DOHH2 (cell line): ENCODE results near the gene ACTN1.

Experiments
- H3F3A ChIP-seq: fragments of 200-600 bp; sonication (generic), shearing (Covaris generic); 2 replicates; pipeline ENCODE4 v1.6.0; 2016; ENCODE audit warnings: antibody characterized with exemption, mild to moderate bottlenecking; ENCODE audit not compliant: control insufficient read depth, insufficient read depth
- H3K27ac ChIP-seq: fragments of 200-600 bp; sonication (generic); 2 replicates; pipeline ENCODE4 v1.5.1; 2014; ENCODE audit warnings: low read depth, mild to moderate bottlenecking, low read length, moderate library complexity
- H3K27me3 ChIP-seq: fragments of 200-600 bp; sonication (generic); 2 replicates; pipeline ENCODE4 v1.6.1; 2014; ENCODE audit warnings: mild to moderate bottlenecking, low read length, mixed read lengths; ENCODE audit not compliant: control insufficient read depth
- H3K36me3 ChIP-seq: fragments of 200-600 bp; sonication (generic); 2 replicates; pipeline ENCODE4 v1.6.1; 2014; ENCODE audit warnings: mild to moderate bottlenecking, low read length, moderate library complexity, mixed read lengths; ENCODE audit not compliant: control insufficient read depth
- H3K4me1 ChIP-seq: fragments of 200-600 bp; sonication (generic); 2 replicates; pipeline ENCODE4 v1.6.1; 2014; ENCODE audit warnings: mild to moderate bottlenecking, low read length, mixed read lengths; ENCODE audit not compliant: control insufficient read depth
- H3K4me2 ChIP-seq: fragments of 200-600 bp; sonication (generic); 2 replicates; pipeline ENCODE4 v1.6.0; 2014; ENCODE audit warnings: mild to moderate bottlenecking, low read length, moderate library complexity
- H3K4me3 ChIP-seq: fragments of 200-600 bp; sonication (generic); 2 replicates; pipeline ENCODE4 v1.5.1; 2014; ENCODE audit warnings: mild to moderate bottlenecking, low read length, mixed read lengths
- H3K79me2 ChIP-seq: fragments of 200-600 bp; sonication (generic); 2 replicates; pipeline ENCODE4 v1.6.1; 2014; ENCODE audit warnings: mild to moderate bottlenecking, low read length, mixed read lengths; ENCODE audit not compliant: control insufficient read depth
- H3K9me2 ChIP-seq: fragments of 200-600 bp; sonication (generic); replicated peaks from 2 replicates; pipeline ENCODE4 v1.6.1; 2014; ENCODE audit warnings: mild to moderate bottlenecking, low read length, mixed read lengths; ENCODE audit not compliant: control insufficient read depth
- H3K9me3 ChIP-seq: fragments of 200-600 bp; sonication (generic); 2 replicates; pipeline ENCODE4 v1.6.1; 2014; ENCODE audit warnings: antibody characterized with exemption, low read length, mixed read lengths; ENCODE audit not compliant: control insufficient read depth, insufficient read depth
- H4K20me1 ChIP-seq: fragments of 200-600 bp; sonication (generic); 2 replicates; pipeline ENCODE4 v1.6.0; 2014; ENCODE audit warnings: low read depth, mild to moderate bottlenecking, antibody characterized with exemption, low read length, moderate library complexity; ENCODE audit not compliant: control insufficient read depth, insufficient read depth
- EZH2phosphoT487 ChIP-seq: fragments of 200-600 bp; sonication (generic); IDR thresholded peaks from 2 replicates; pipeline ENCODE4 v1.6.1; 2017; ENCODE audit warnings: borderline replicate concordance, mild to moderate bottlenecking, antibody characterized with exemption, low read length, moderate library complexity, mixed read lengths
- TF ChIP-seq, protein P1 (sequence below): fragments of 200-600 bp; sonication (generic); IDR thresholded peaks from one replicate; pipeline ENCODE4 v1.5.1; 2014; ENCODE audit warnings: antibody characterized with exemption, mild to moderate bottlenecking, low read depth, low read length; ENCODE audit not compliant: poor library complexity, severe bottlenecking

Gene ACTN1

DNA sequence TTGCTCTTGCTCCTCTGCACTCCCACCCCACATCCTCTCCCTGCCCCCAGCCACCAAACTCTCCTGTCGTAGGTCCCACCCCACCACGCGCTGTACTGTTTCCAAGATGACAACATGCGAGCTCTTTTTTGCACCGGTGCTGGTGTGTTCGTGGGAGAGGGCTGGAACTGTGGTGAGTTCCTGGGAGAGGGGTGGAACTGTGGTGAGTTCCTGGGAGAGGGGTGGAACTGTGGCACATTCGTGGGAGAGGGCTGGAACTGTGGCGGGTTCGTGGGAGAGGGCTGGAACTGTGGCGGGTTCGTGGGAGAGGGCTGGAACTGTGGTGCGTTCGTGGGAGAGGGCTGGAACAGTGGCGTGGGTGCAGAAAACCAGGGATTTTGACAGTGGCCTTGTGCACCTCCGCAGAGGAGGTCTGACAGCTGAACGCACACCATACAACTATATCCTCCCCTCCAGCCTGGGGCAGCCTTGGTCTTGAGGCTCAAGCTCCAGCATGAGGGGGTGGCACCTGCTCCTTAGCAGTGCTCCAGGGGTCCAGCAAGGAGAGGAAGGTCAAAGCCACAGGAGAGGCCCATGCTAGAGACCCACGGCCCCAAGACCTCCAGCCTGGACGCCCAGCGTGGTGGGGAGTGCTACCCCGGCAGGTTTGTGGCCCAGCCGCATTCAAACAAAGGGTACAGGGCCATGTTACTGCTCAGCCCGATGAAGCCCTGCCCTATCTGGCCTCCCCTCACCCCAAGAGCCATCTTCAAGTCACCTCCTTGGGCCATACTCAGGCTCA is 50.1 kb downstream of the ACTN1 start:
- Histone ChIP-seq H3K4me2 (no peak overlapping the region), H4K20me1 (no peaks in the 10 kb centered on the region), H3K36me3 (no peaks in the 10 kb centered on the region), H3K4me3 (no peak overlapping the region), H3K9me2 (no peaks in the 10 kb centered on the region), H3K4me1 (no peaks in the 10 kb centered on the region), H3K9me3 (peaks cover 16% of the 10 kb centered on the region; the same call in 1 of the 2 replicates), H3F3A (no peaks in the 10 kb centered on the region), H3K27ac (no peak overlapping the region), H3K79me2 (no peaks in the 10 kb centered on the region), H3K27me3 (peaks cover 11% of the 10 kb centered on the region)
- no peak for TF ChIP-seq EZH2phosphoT487
- TF ChIP-seq, protein P1, sequence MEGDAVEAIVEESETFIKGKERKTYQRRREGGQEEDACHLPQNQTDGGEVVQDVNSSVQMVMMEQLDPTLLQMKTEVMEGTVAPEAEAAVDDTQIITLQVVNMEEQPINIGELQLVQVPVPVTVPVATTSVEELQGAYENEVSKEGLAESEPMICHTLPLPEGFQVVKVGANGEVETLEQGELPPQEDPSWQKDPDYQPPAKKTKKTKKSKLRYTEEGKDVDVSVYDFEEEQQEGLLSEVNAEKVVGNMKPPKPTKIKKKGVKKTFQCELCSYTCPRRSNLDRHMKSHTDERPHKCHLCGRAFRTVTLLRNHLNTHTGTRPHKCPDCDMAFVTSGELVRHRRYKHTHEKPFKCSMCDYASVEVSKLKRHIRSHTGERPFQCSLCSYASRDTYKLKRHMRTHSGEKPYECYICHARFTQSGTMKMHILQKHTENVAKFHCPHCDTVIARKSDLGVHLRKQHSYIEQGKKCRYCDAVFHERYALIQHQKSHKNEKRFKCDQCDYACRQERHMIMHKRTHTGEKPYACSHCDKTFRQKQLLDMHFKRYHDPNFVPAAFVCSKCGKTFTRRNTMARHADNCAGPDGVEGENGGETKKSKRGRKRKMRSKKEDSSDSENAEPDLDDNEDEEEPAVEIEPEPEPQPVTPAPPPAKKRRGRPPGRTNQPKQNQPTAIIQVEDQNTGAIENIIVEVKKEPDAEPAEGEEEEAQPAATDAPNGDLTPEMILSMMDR: no peak

DNA sequence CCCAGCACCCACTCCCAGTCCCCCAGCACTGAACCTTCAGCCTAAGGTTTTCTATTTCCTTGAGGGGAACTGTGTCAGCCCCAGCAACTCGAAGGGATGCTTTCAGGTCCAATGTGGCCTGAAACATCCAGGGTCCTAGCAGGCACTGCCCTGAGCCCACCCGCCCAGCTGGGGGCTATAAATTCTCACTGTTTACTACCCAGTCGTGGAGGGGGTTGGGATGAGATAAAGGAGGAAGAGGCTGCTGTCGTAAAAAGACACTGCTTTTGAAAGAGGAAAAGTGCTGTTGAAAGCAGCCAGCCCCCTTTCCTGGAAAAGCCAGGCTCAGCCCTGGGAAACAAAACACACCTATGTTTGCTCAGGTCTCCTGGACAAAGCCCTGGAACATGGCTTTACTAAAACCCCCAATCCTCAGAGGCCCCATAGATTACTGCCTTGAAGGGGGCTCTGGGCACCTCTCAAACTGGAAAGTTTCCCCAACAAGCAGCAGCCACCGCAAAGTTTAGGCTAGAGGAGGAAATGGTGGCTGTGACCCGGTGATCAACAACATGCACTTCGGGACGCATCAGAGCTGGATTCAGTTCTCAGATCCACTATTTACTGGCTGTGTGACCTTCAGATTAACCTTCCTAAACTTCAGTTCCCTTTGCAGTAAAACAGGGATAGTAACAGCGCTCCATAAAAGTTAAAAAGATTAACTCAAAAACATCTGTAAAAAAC is 51.0 kb downstream of the ACTN1 start:
- Histone ChIP-seq H3K79me2 (no peaks in the 10 kb centered on the region), H3K27ac (no peak overlapping the region), H3K4me2 (no peak overlapping the region), H4K20me1 (no peaks in the 10 kb centered on the region), H3K4me1 (no peaks in the 10 kb centered on the region), H3K9me3 (peaks cover 16% of the 10 kb centered on the region; the same call in 1 of the 2 replicates), H3K36me3 (no peaks in the 10 kb centered on the region), H3F3A (no peaks in the 10 kb centered on the region), H3K4me3 (no peak overlapping the region), H3K9me2 (no peaks in the 10 kb centered on the region), H3K27me3 (peaks cover 11% of the 10 kb centered on the region)
- TF ChIP-seq, protein P1: no peak
- TF ChIP-seq EZH2phosphoT487: no peak

DNA sequence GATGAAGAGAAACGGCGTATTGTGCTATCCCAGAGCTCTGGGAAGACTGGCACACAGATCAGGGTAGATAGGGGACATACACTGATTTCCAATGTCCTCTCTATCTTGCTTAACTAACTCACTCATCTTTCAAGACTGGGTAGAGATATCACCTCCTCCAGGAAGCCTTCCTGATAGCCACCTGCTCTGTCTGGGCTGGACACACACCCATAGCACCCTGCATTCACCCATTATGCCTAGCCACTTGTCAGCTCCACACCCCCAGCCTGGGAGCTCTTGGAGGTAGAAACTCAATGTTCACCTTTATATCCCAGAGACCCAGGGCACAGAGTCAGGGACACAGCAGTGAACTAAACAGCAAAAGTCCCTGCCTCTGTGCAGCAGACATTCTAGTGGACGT is 52.0 kb downstream of the ACTN1 start:
- Histone ChIP-seq H3K79me2 (no peaks in the 10 kb centered on the region), H3K9me2 (no peaks in the 10 kb centered on the region)

More for the DNA sequence above, 52.0 kb downstream of the ACTN1 start:
- H3K4me2 ChIP-seq: no peak overlapping the region
- peaks cover 11% of the 10 kb centered on the region for H3K27me3 ChIP-seq
- H4K20me1 ChIP-seq: no peaks in the 10 kb centered on the region
- H3K36me3 ChIP-seq: no peaks in the 10 kb centered on the region
- H3F3A ChIP-seq: no peaks in the 10 kb centered on the region
- H3K27ac ChIP-seq: no peak overlapping the region
- H3K4me3 ChIP-seq: no peak overlapping the region
- H3K4me1 ChIP-seq: no peaks in the 10 kb centered on the region
- TF ChIP-seq, protein P1: no peak
- TF ChIP-seq EZH2phosphoT487: no peak
- H3K9me3 ChIP-seq: peaks cover 16% of the 10 kb centered on the region; the same call in 1 of the 2 replicates
